A549 (cell line): ENCODE data around the gene PLEKHA5. TPM values are rescaled to one million over a fixed set of nuclear protein-coding genes. Genes with fewer than 3 reads are reported as not detected.

Source experiments
- ATAC-seq, 2 experiments: fragments of 200-7000 bp in 1 of 2; fragments of >200 bp in 1 of 2; cut with Nextera tagmentation in 1 of 2; cut with Tn5 transposase in 1 of 2; 3 replicates each; pipeline versions ENCODE4 v1.8.0 to v1.9.1; 2018 to 2020; ENCODE audit warnings: mild to moderate bottlenecking in 1 of 2, moderate library complexity in 1 of 2
- CTCF ChIA-PET: fragments of 300-600 bp; sonication (Branson Sonifier 250); formaldehyde crosslinking; extraction: SDS; loops from one replicate; lab custom pipeline; 2021; ENCODE audit warnings: antibody characterized with exemption, inconsistent platforms; lab: Yijun Ruan, JAX
- POLR2A ChIA-PET: fragments of 350-600 bp; formaldehyde crosslinking; extraction: SDS; loops from one replicate; lab custom pipeline; 2021; ENCODE audit warnings: antibody characterized with exemption, inconsistent platforms; lab: Yijun Ruan, JAX
- DNase-seq, 2 experiments: peaks; one replicate each; pipeline versions ENCODE4 v3.0.0 to v3.0.0-alpha.2; 2011 to 2016; ENCODE audit warnings: low read depth in 1 of 2, low spot score in 1 of 2
- FAIRE-seq: peaks from 2 replicates; lab custom pipeline; 2011; peaks lifted over from hg19 to GRCh38; lab: Jason Lieb, UNC
- H3K27ac ChIP-seq, 2 experiments: fragments of >200 bp; sonication (Bioruptor Twin); formaldehyde crosslinking; 3 replicates each; pipeline ENCODE4 v1.5.1; 2016 to 2017
- H3K4me1 ChIP-seq: fragments of >200 bp; sonication (Bioruptor Twin); formaldehyde crosslinking; 3 replicates; pipeline ENCODE4 v1.6.1; 2016
- H3K4me2 ChIP-seq: fragments of >200 bp; sonication (Bioruptor Twin); formaldehyde crosslinking; 3 replicates; pipeline ENCODE4 v1.6.1; 2016
- H3K4me3 ChIP-seq: fragments of >200 bp; sonication (Bioruptor Twin); formaldehyde crosslinking; 3 replicates; pipeline ENCODE4 v1.5.1; 2016
- H3K9me3 ChIP-seq: fragments of >200 bp; sonication (Bioruptor Twin); formaldehyde crosslinking; 3 replicates; pipeline ENCODE4 v1.6.1; 2016
- CEBPB ChIP-seq, 2 experiments: fragments of >200 bp in 1 of 2; sonication (Bioruptor Twin) in 1 of 2; formaldehyde crosslinking in 1 of 2; IDR thresholded peaks; 2 replicates each; pipeline ENCODE4 v1.6.1; 2012 to 2016
- CHD4 ChIP-seq: fragments of 200-600 bp; sonication (generic); IDR thresholded peaks from 2 replicates; pipeline ENCODE4 v1.6.1; 2016; ENCODE audit warnings: antibody characterized with exemption, mild to moderate bottlenecking, borderline replicate concordance
- CTCF ChIP-seq: fragments of >200 bp; sonication (Bioruptor Twin); formaldehyde crosslinking; IDR thresholded peaks from 3 replicates; pipeline ENCODE4 v1.5.1; 2016
- E2F6 ChIP-seq: IDR thresholded peaks from 2 replicates; pipeline ENCODE4 v1.6.1; 2012; ENCODE audit warnings: low read depth, borderline replicate concordance
- ESRRA ChIP-seq: fragments of 150-350 bp; IDR thresholded peaks from 2 replicates; pipeline ENCODE4 v1.6.1; 2014; ENCODE audit warnings: mild to moderate bottlenecking, low read length, borderline replicate concordance
- FOSL2 ChIP-seq, 2 experiments: fragments of 450-650 bp in 1 of 2; fragments of >200 bp in 1 of 2; sonication (Bioruptor Twin) in 1 of 2; formaldehyde crosslinking; IDR thresholded peaks; 2 replicates each; pipeline versions ENCODE4 v1.5.0 to v1.6.1; 2016 to 2020; ENCODE audit warnings: mild to moderate bottlenecking in 1 of 2, moderate library complexity in 1 of 2
- JUNB ChIP-seq: fragments of >200 bp; sonication (Bioruptor Twin); formaldehyde crosslinking; IDR thresholded peaks from 2 replicates; pipeline ENCODE4 v1.6.1; 2016
- KDM5A ChIP-seq: fragments of 200-600 bp; sonication (generic); IDR thresholded peaks from 2 replicates; pipeline ENCODE4 v1.6.1; 2016; ENCODE audit warnings: antibody characterized with exemption, mild to moderate bottlenecking
- RAD21 ChIP-seq, 2 experiments: fragments of >200 bp in 1 of 2; sonication (Bioruptor Twin) in 1 of 2; formaldehyde crosslinking in 1 of 2; IDR thresholded peaks in 1 of 2; conservative IDR thresholded peaks in 1 of 2; 2 replicates in 1 of 2; 3 replicates in 1 of 2; pipeline ENCODE4 v1.6.1; 2012 to 2018; ENCODE audit warnings: inconsistent platforms in 1 of 2
- RARB ChIP-seq: fragments of 250-450 bp; sonication (Bioruptor Pico); IDR thresholded peaks from 2 replicates; pipeline ENCODE4 v1.8.0; 2021; ENCODE audit warnings: mild to moderate bottlenecking, moderate library complexity
- RCOR1 ChIP-seq: fragments of 150-350 bp; IDR thresholded peaks from 2 replicates; pipeline ENCODE4 v1.6.1; 2014; ENCODE audit warnings: antibody characterized with exemption, low read length, low read depth
- SMC3 ChIP-seq: fragments of >200 bp; sonication (Bioruptor Twin); formaldehyde crosslinking; IDR thresholded peaks from 3 replicates; pipeline ENCODE4 v1.6.1; 2018; ENCODE audit warnings: inconsistent platforms
- TFCP2L1 ChIP-seq: fragments of 250-450 bp; sonication (Bioruptor Pico); IDR thresholded peaks from 2 replicates; pipeline ENCODE4 v1.5.0; 2021; ENCODE audit warnings: mild to moderate bottlenecking
- USF2 ChIP-seq: fragments of 450-650 bp; IDR thresholded peaks from 2 replicates; pipeline ENCODE4 v1.6.1; 2014; ENCODE audit warnings: antibody characterized with exemption
- ZFP36 ChIP-seq: fragments of 450-650 bp; IDR thresholded peaks from 2 replicates; pipeline ENCODE4 v1.6.1; 2014; ENCODE audit warnings: borderline replicate concordance; ENCODE audit not compliant: partially characterized antibody
- WGBS: methylation state at CpG from one replicate; pipeline ENCODE4 v1.1.6; 2017; ENCODE audit errors: missing lambda C conversion rate; 5-methylcytosine and 5-hydroxymethylcytosine counted together
- polyA plus RNA-seq, 4 experiments: library from polyadenylated mRNA; depleted of rRNA in 3 of 4; stranded (reverse); fragments of >200 nt; fragmentation: RNase III in 1 of 4; extraction: RNeasy Plus Mini Kit Qiagen cat#74134 plus additional on column Dnase treatment in 1 of 4; gene quantifications; 2 replicates in 3 of 4; 3 replicates in 1 of 4; pipeline ENCODE4 v1.2.3, GENCODE V29; 2011 to 2017

The PLEKHA5 gene
- polyA plus RNA-seq, 2 of the 4 experiments (the other 2 are of a cell fraction), result 7.6 to 13.2 TPM

GRCh38 chr12:19223018-19223417, 93.5 kb downstream of the PLEKHA5 start:
- Histone ChIP-seq H3K4me2 (peak overlapping the region; percentile 8; the same call in 1 of the 3 replicates), H3K27ac (0 out of 6 replicates have a peak overlapping the region, but pooled peaks of 1 of the 2 experiments have one; percentile 29), H3K9me3 (0 out of 3 replicates have a peak, but pooled peaks cover 3% of the 10 kb centered on the region), H3K4me3 (no peak overlapping the region), H3K4me1 (peaks cover 29% of the 10 kb centered on the region)
- CTCF ChIA-PET, result interaction anchor here (0.6 to 2.2 kb wide), 18 partner anchors 8 to 973 kb away, joined by 3 to 8 read pairs (median 3); no protein-coding TSS in a partner anchor
- 39% methylated on average over 3 of the region's 3 CpGs for WGBS
- DNase-seq (peak; percentile 37 to 41), FAIRE-seq (no peak), ATAC-seq (peak; percentile 71 to 80; a peak in 5 of 6 replicates)
- peak; percentile 49 for TF ChIP-seq SMC3
- TF ChIP-seq RAD21 (conservative IDR thresholded peaks at IDR 0.05 in 1 of 2, IDR thresholded peaks at IDR 0.05 in 1 of 2), result peak; percentile 40 to 48; a peak in 3 of 5 replicates
- TF ChIP-seq CHD4, result no peak
- no peak for TF ChIP-seq ESRRA
- no peak for TF ChIP-seq CEBPB (IDR thresholded peaks at IDR 0.05)
- TF ChIP-seq JUNB, result no peak
- no peak for TF ChIP-seq USF2
- TF ChIP-seq CTCF, result peak; percentile 48
- POLR2A ChIA-PET, result no interaction called here

GRCh38 chr12:19223695-19224094, 94.2 kb downstream of the PLEKHA5 start:
- CTCF ChIA-PET, result interaction anchor here (0.6 to 2.2 kb wide), 10 partner anchors 9 to 671 kb away, joined by 3 to 8 read pairs (median 4); no protein-coding TSS in a partner anchor
- Histone ChIP-seq H3K4me3 (no peak overlapping the region), H3K4me1 (peaks cover 29% of the 10 kb centered on the region), H3K27ac (no peak overlapping the region), H3K4me2 (no peak overlapping the region), H3K9me3 (0 out of 3 replicates have a peak, but pooled peaks cover 3% of the 10 kb centered on the region)
- FAIRE-seq (no peak), DNase-seq (no peak), ATAC-seq (no peak)
- WGBS, result 92% methylated on average over 1 of the region's 1 CpG
- TF ChIP-seq RCOR1 (no peak), RAD21 (conservative IDR thresholded peaks at IDR 0.05 in 1 of 2, IDR thresholded peaks at IDR 0.05 in 1 of 2) (no peak), RARB (CRISPR knock-in tag) (no peak), E2F6 (no peak), FOSL2 (IDR thresholded peaks at IDR 0.05) (no peak), FOSL2 (CRISPR knock-in tag; IDR thresholded peaks at IDR 0.05) (no peak), KDM5A (no peak)
- POLR2A ChIA-PET, result no interaction called here

- H3K9me3 ChIP-seq, result 0 out of 3 replicates have a peak, but pooled peaks cover 3% of the 10 kb centered on the region
- CTCF ChIA-PET, result no interaction called here
- H3K4me1 ChIP-seq, result peaks cover 29% of the 10 kb centered on the region
- no peak overlapping the region for H3K4me2 ChIP-seq
- POLR2A ChIA-PET, result no interaction called here
- TF ChIP-seq TFCP2L1 (CRISPR knock-in tag) (no peak), ZFP36 (no peak), E2F6 (no peak), USF2 (no peak)
- DNase-seq (no peak), FAIRE-seq (no peak), ATAC-seq (no peak)
- WGBS, result 80% methylated on average over 3 of the region's 3 CpGs
- no peak overlapping the region for H3K4me3 ChIP-seq
- no peak overlapping the region for H3K27ac ChIP-seq
Measured at GRCh38 chr12:19224746-19225145, 95.2 kb downstream of the PLEKHA5 start.
